ENCODE data around the gene AKAP13. TPM values are rescaled to one million over a fixed set of nuclear protein-coding genes. Genes with fewer than 3 reads are reported as not detected.
A peak's percentile ranks its signal among the peaks of the same experiment; 100 is the strongest.

Gene AKAP13
- polyA plus RNA-seq, 2 of the 4 experiments (the other 2 are of a cell fraction): 20.4 to 28.8 TPM

- FAIRE-seq (no peak), ATAC-seq (no peak), DNase-seq (ENCODE audit: low read depth in 1 of 2, low spot score in 1 of 2) (no peak)
- Histone ChIP-seq H3K4me1 (peaks cover 9% of the 10 kb centered on the region; the same call in 1 of the 3 replicates), H3K27ac (no peak overlapping the region), H3K4me2 (no peak overlapping the region), H3K9me3 (no peaks in the 10 kb centered on the region), H3K4me3 (no peak overlapping the region)
- TF ChIP-seq JUNB (IDR thresholded peaks at IDR 0.05) (no peak), POLR2AphosphoS2 (conservative IDR thresholded peaks at IDR 0.05; ENCODE audit: low read length) (no peak), PBX3 (IDR thresholded peaks at IDR 0.05) (no peak), HES2 (IDR thresholded peaks at IDR 0.05) (no peak), EHF (CRISPR knock-in tag; IDR thresholded peaks at IDR 0.05) (no peak), HDAC2 (IDR thresholded peaks at IDR 0.05) (no peak), RNF2 (IDR thresholded peaks at IDR 0.05; ENCODE audit: borderline replicate concordance, low read depth) (no peak), EP300 (IDR thresholded peaks at IDR 0.05) (no peak), HOXB13 (CRISPR knock-in tag; IDR thresholded peaks at IDR 0.05; ENCODE audit: low read depth) (no peak), USF2 (IDR thresholded peaks at IDR 0.05) (no peak), ESRRA (IDR thresholded peaks at IDR 0.05; ENCODE audit: borderline replicate concordance, low read length) (no peak), POLR2A (IDR thresholded peaks at IDR 0.05; ENCODE audit: low read length) (no peak), BHLHE40 (IDR thresholded peaks at IDR 0.05; ENCODE audit: low read depth, low read length) (no peak), TFCP2L1 (CRISPR knock-in tag; IDR thresholded peaks at IDR 0.05) (no peak), NPAS2 (CRISPR knock-in tag; IDR thresholded peaks at IDR 0.05; ENCODE audit: borderline replicate concordance) (no peak), SREBF2 (IDR thresholded peaks at IDR 0.05) (no peak), CHD2 (IDR thresholded peaks at IDR 0.05; ENCODE audit: low read length, partially characterized antibody) (no peak), ZSCAN20 (CRISPR knock-in tag; IDR thresholded peaks at IDR 0.05) (no peak), ZNF302 (CRISPR knock-in tag; IDR thresholded peaks at IDR 0.05) (no peak)
- ChIA-PET CTCF (interaction anchor here (1.1 to 1.5 kb wide), 2 partner anchors 45 to 62 kb away, joined by 3 to 5 read pairs; no protein-coding TSS in a partner anchor), POLR2A (no interaction called here)
- WGBS (ENCODE audit: missing lambda C conversion rate): 66% methylated on average over 2 of the region's 2 CpGs
These were observed 169.9 kb downstream of the AKAP13 start for GRCh38 chr15:85550283-85550682.

- FAIRE-seq (no peak), DNase-seq (ENCODE audit: low read depth in 1 of 2, low spot score in 1 of 2) (no peak), ATAC-seq (peak; percentile 49 to 50; a peak in 2 of 6 replicates)
- Histone ChIP-seq H3K27ac (no peak overlapping the region), H3K9me3 (no peaks in the 10 kb centered on the region), H3K4me2 (no peak overlapping the region), H3K4me1 (peaks cover 9% of the 10 kb centered on the region; the same call in 1 of the 3 replicates), H3K4me3 (no peak overlapping the region)
- 77% methylated on average over 3 of the region's 3 CpGs for WGBS (ENCODE audit: missing lambda C conversion rate)
- POLR2A ChIA-PET: no interaction called here
- CTCF ChIA-PET: no interaction called here
- TF ChIP-seq BCL3 (IDR thresholded peaks at IDR 0.05): no peak
- TF ChIP-seq FOXS1 (CRISPR knock-in tag; IDR thresholded peaks at IDR 0.05): no peak
- no peak for TF ChIP-seq ZC3H11A (IDR thresholded peaks at IDR 0.05)
- TF ChIP-seq CTCF (IDR thresholded peaks at IDR 0.05): no peak
- no peak for TF ChIP-seq BHLHE40 (IDR thresholded peaks at IDR 0.05; ENCODE audit: low read depth, low read length)
- TF ChIP-seq FOSL2 (IDR thresholded peaks at IDR 0.05): no peak
- TF ChIP-seq FOSL2 (CRISPR knock-in tag; IDR thresholded peaks at IDR 0.05): no peak
- TF ChIP-seq HES2 (IDR thresholded peaks at IDR 0.05): no peak
- TF ChIP-seq TP53 (CRISPR knock-in tag; IDR thresholded peaks at IDR 0.05): no peak
- TF ChIP-seq MYC (IDR thresholded peaks at IDR 0.05; ENCODE audit: borderline replicate concordance, low read length): no peak
- TF ChIP-seq POLR2A (IDR thresholded peaks at IDR 0.05; ENCODE audit: low read length): no peak
- no peak for TF ChIP-seq RAD21 (conservative IDR thresholded peaks at IDR 0.05 in 1 of 2, IDR thresholded peaks at IDR 0.05 in 1 of 2)
- TF ChIP-seq NFE2L2 (conservative IDR thresholded peaks at IDR 0.05; ENCODE audit: low read length): no peak
- TF ChIP-seq JUN (IDR thresholded peaks at IDR 0.05): no peak
- no peak for TF ChIP-seq HDAC2 (IDR thresholded peaks at IDR 0.05)
- TF ChIP-seq EHMT2 (IDR thresholded peaks at IDR 0.05; ENCODE audit: low read depth): no peak
- TF ChIP-seq TFCP2L1 (CRISPR knock-in tag; IDR thresholded peaks at IDR 0.05): no peak
- no peak for TF ChIP-seq GATA3 (IDR thresholded peaks at IDR 0.05; ENCODE audit: borderline replicate concordance)
- no peak for TF ChIP-seq CHD2 (IDR thresholded peaks at IDR 0.05; ENCODE audit: low read length, partially characterized antibody)
These were observed 170.9 kb downstream of the AKAP13 start for GRCh38 chr15:85551221-85551832.
